HEK293 (cell line): ENCODE measurements around the gene LYPLAL1.

ENCODE experiments used
- BCL6B ChIP-seq: fragments of 450-650 bp; formaldehyde crosslinking; IDR thresholded peaks from 2 replicates; pipeline ENCODE4 v1.5.1; 2017; ENCODE audit warnings: missing biosample characterization, missing genetic modification characterization
- CTCF ChIP-seq: fragments of 450-650 bp; formaldehyde crosslinking; IDR thresholded peaks from 2 replicates; pipeline ENCODE4 v1.5.1; 2016; ENCODE audit warnings: missing biosample characterization, missing genetic modification characterization
- MYNN ChIP-seq: fragments of 450-650 bp; formaldehyde crosslinking; IDR thresholded peaks from 2 replicates; pipeline ENCODE4 v1.5.1; 2016; ENCODE audit warnings: missing biosample characterization, missing genetic modification characterization, borderline replicate concordance
- SP3 ChIP-seq: fragments of 450-650 bp; formaldehyde crosslinking; IDR thresholded peaks from 2 replicates; pipeline ENCODE4 v1.5.1; 2016; ENCODE audit warnings: missing biosample characterization, missing genetic modification characterization
- ZBTB17 ChIP-seq: fragments of 450-650 bp; formaldehyde crosslinking; IDR thresholded peaks from 2 replicates; pipeline ENCODE4 v1.5.1; 2016; ENCODE audit warnings: missing biosample characterization, missing genetic modification characterization
- ZNF184 ChIP-seq: fragments of 450-650 bp; IDR thresholded peaks from 2 replicates; pipeline ENCODE4 v1.5.1; 2018; ENCODE audit warnings: missing biosample characterization, mild to moderate bottlenecking, missing genetic modification characterization
- ZNF48 ChIP-seq: fragments of 450-650 bp; formaldehyde crosslinking; IDR thresholded peaks from 2 replicates; pipeline ENCODE4 v1.5.1; 2016; ENCODE audit warnings: missing biosample characterization, missing genetic modification characterization
- ZNF626 ChIP-seq: fragments of 450-650 bp; sonication (Bioruptor Pico); formaldehyde crosslinking; IDR thresholded peaks from 2 replicates; pipeline ENCODE4 v1.5.1; 2018; ENCODE audit warnings: missing biosample characterization, missing genetic modification characterization, inconsistent platforms
- ZNF670 ChIP-seq: fragments of 450-650 bp; formaldehyde crosslinking; IDR thresholded peaks from 2 replicates; pipeline ENCODE4 v1.5.1; 2016; ENCODE audit warnings: missing biosample characterization, missing genetic modification characterization, low read depth
- ZNF76 ChIP-seq: fragments of 450-650 bp; formaldehyde crosslinking; IDR thresholded peaks from 2 replicates; pipeline ENCODE4; 2016; ENCODE audit warnings: low read depth, missing biosample characterization, missing genetic modification characterization, borderline replicate concordance
- ZSCAN30 ChIP-seq: fragments of 450-650 bp; IDR thresholded peaks from 2 replicates; pipeline ENCODE4 v1.5.1; 2018; ENCODE audit warnings: missing biosample characterization, mild to moderate bottlenecking, missing genetic modification characterization, moderate library complexity
- ZSCAN5A ChIP-seq: fragments of 450-650 bp; formaldehyde crosslinking; IDR thresholded peaks from 2 replicates; pipeline ENCODE4 v1.5.1; 2016; ENCODE audit warnings: missing biosample characterization, missing genetic modification characterization
- TF ChIP-seq, protein P1 (sequence below): fragments of 450-650 bp; formaldehyde crosslinking; IDR thresholded peaks from 2 replicates; pipeline ENCODE4 v1.5.1; 2016; ENCODE audit warnings: missing biosample characterization, missing genetic modification characterization
- TF ChIP-seq, protein P2 (sequence below): IDR thresholded peaks from 2 replicates; pipeline ENCODE4 v1.6.1; 2011; ENCODE audit warnings: mild to moderate bottlenecking, low read depth, low read length, borderline replicate concordance

DNA sequence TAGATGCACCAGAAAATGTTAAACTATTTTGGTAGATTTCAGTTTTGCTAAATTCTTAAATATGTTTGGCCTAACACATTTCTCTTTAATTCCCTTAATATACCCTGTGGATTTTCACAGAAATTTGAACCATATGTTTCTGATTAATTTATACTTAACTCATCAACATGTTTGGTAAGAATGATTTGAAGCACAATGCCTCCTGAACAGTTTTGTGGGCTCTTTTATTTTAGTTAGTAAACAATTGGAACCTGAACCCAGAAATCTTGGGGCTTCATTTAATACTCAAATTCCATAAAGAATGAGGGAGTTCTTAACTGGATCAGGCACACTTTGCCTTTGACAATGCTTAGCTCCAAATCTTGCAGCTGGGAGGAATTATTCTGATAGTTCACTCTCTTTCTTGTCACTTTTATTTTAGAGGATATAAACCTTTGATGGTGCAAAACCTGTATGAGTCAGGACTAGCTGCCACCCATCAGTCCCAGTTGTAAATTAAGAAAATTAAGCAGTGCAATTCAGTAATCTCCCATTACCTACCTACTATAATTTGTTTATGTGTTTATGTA is 24.6 kb upstream of the LYPLAL1 start:
- TF ChIP-seq ZSCAN5A (tag by site-specific recombination) = no peak
- no peak for TF ChIP-seq CTCF (tag by site-specific recombination)
- TF ChIP-seq ZNF76 (tag by site-specific recombination) = no peak
- TF ChIP-seq, protein P1, sequence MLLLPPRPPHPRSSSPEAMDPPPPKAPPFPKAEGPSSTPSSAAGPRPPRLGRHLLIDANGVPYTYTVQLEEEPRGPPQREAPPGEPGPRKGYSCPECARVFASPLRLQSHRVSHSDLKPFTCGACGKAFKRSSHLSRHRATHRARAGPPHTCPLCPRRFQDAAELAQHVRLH = no peak
- TF ChIP-seq SP3 = no peak
- no peak for TF ChIP-seq ZNF626 (tag by site-specific recombination)
- TF ChIP-seq BCL6B (tag by site-specific recombination) = no peak
- TF ChIP-seq ZNF184 (tag by site-specific recombination) = no peak
- TF ChIP-seq ZSCAN30 = no peak
- TF ChIP-seq, protein P2, sequence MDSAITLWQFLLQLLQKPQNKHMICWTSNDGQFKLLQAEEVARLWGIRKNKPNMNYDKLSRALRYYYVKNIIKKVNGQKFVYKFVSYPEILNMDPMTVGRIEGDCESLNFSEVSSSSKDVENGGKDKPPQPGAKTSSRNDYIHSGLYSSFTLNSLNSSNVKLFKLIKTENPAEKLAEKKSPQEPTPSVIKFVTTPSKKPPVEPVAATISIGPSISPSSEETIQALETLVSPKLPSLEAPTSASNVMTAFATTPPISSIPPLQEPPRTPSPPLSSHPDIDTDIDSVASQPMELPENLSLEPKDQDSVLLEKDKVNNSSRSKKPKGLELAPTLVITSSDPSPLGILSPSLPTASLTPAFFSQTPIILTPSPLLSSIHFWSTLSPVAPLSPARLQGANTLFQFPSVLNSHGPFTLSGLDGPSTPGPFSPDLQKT = no peak
- no peak for TF ChIP-seq ZBTB17 (tag by site-specific recombination)
- no peak for TF ChIP-seq MYNN (tag by site-specific recombination)
- TF ChIP-seq ZNF670 (tag by site-specific recombination) = no peak
- TF ChIP-seq ZNF48 (tag by site-specific recombination) = no peak
